Natural killer cell (primary cell): ENCODE results near the gene ITGA6. TPM values are rescaled to one million over a fixed set of nuclear protein-coding genes. Genes with fewer than 3 reads are reported as not detected.

Experiments used
- ATAC-seq, 3 donors: fragments of 150-1000 bp in 2 of 3; fragments of 200-7000 bp in 1 of 3; cut with Tn5 transposase; 1 replicate in 1 of 3; 2 replicates in 2 of 3; pipeline ENCODE4 v1.10.0; 2021; ENCODE audit warnings: mild to moderate bottlenecking in 2 of 3, moderate library complexity in 2 of 3
- DNase-seq, 2 donors: peaks; one replicate each; pipeline versions ENCODE4 v3.0.0 to v3.0.0-alpha.2; 2013 to 2021; ENCODE audit warnings: mixed read lengths in 1 of 2
- H3K27ac ChIP-seq: one replicate; pipeline ENCODE4 v1.5.1; 2013; ENCODE audit warnings: mild to moderate bottlenecking, low read length
- H3K27me3 ChIP-seq: one replicate; pipeline ENCODE4 v1.6.1; 2013; ENCODE audit warnings: low read length; ENCODE audit not compliant: control insufficient read depth, insufficient read depth
- H3K36me3 ChIP-seq: one replicate; pipeline ENCODE4 v1.6.1; 2013; ENCODE audit warnings: low read length; ENCODE audit not compliant: control insufficient read depth, insufficient read depth
- H3K4me1 ChIP-seq: one replicate; pipeline ENCODE4 v1.6.1; 2013; ENCODE audit warnings: low read length; ENCODE audit not compliant: control insufficient read depth, insufficient read depth
- H3K4me3 ChIP-seq: one replicate; pipeline ENCODE4 v1.5.1; 2013; ENCODE audit warnings: low read length
- H3K9me3 ChIP-seq: one replicate; pipeline ENCODE4 v1.6.1; 2013; ENCODE audit warnings: low read length; ENCODE audit not compliant: control insufficient read depth, insufficient read depth
- H3K27ac Mint-ChIP-seq, 2 donors: one replicate each; pipeline ENCODE4 v1.8.0; 2022; ENCODE audit warnings: mild to moderate bottlenecking in 2 of 2, mixed read lengths in 2 of 2, moderate library complexity in 1 of 2
- H3K27me3 Mint-ChIP-seq, 2 donors: one replicate each; pipeline ENCODE4 v1.8.0; 2022; ENCODE audit warnings: low read depth in 2 of 2, mixed read lengths in 2 of 2
- H3K36me3 Mint-ChIP-seq: one replicate; pipeline ENCODE4 v1.8.0; 2022; ENCODE audit warnings: mixed read lengths
- H3K4me1 Mint-ChIP-seq, 2 donors: one replicate each; pipeline ENCODE4 v1.8.0; 2022; ENCODE audit warnings: mixed read lengths in 2 of 2
- H3K4me3 Mint-ChIP-seq: one replicate; pipeline ENCODE4 v1.8.0; 2022; ENCODE audit warnings: mild to moderate bottlenecking, moderate library complexity, mixed read lengths
- H3K9me3 Mint-ChIP-seq, 2 donors: one replicate each; pipeline ENCODE4 v1.8.0; 2022; ENCODE audit warnings: mixed read lengths in 2 of 2
- WGBS: methylation state at CpG from one replicate; pipeline ENCODE4 v1.1.7; 2013; ENCODE audit warnings: missing lambda C conversion rate; ENCODE audit not compliant: insufficient coverage; 5-methylcytosine and 5-hydroxymethylcytosine counted together
- intact Hi-C: fragments of 100-400 bp; cut with micrococcal nuclease; formaldehyde crosslinking; loops from one replicate; pipeline ENCODE4 v1.14.2; 2022
- total RNA-seq, 4 donors: library from RNA; stranded (reverse); fragments of 120-200 nt in 1 of 4; gene quantifications; one replicate each; pipeline versions ENCODE4 v1.2.3 to v1.2.4, GENCODE V29; 2013 to 2022
- TF ChIP-seq, protein P1 (sequence below): fragments of 200-600 bp; IDR thresholded peaks from one replicate; pipeline ENCODE4 v1.8.0; 2022; ENCODE audit warnings: antibody characterized with exemption

ITGA6 gene
- total RNA-seq, 3 donors from 2014 or later (not counting 1 experiment from before 2014, with no cell fraction given), result 34.0 to 52.8 (median 38.3) TPM

DNA sequence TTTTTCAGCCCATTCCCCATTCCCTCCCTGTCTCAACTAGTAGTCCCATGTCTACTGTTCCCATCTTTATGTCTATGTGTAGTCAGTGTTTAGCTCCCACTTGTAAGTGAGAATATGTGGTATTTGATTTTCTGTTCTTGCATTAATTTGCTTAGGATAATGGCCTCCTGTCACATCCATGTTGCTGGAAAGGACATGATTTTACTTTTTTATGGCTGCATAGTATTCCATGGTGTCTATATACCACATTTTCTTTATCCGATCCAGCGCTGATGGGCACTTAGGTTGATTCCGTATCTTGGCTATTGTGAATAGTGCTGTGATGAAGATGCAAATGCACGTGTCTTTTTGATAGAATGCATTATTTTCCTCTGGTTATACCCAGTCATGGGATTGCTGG lies 21.7 kb upstream of the ITGA6 start:
- H3K4me1 ChIP-seq, result no peaks in the 10 kb centered on the region
- Mint-ChIP-seq H3K4me1 (no peaks in the 10 kb centered on the region), H3K9me3 (no peaks in the 10 kb centered on the region), H3K4me3 (no peak overlapping the region), H3K27ac (no peak overlapping the region), H3K27me3 (peaks cover 0 to 5% of the 10 kb centered on the region in 2 donors), H3K36me3 (no peaks in the 10 kb centered on the region)
- no peak overlapping the region for H3K27ac ChIP-seq
- ATAC-seq, result no peak
- H3K36me3 ChIP-seq, result no peaks in the 10 kb centered on the region
- WGBS, result 83% methylated on average over 4 of the region's 4 CpGs
- intact Hi-C loops, result no loop called here
- TF ChIP-seq, protein P1, sequence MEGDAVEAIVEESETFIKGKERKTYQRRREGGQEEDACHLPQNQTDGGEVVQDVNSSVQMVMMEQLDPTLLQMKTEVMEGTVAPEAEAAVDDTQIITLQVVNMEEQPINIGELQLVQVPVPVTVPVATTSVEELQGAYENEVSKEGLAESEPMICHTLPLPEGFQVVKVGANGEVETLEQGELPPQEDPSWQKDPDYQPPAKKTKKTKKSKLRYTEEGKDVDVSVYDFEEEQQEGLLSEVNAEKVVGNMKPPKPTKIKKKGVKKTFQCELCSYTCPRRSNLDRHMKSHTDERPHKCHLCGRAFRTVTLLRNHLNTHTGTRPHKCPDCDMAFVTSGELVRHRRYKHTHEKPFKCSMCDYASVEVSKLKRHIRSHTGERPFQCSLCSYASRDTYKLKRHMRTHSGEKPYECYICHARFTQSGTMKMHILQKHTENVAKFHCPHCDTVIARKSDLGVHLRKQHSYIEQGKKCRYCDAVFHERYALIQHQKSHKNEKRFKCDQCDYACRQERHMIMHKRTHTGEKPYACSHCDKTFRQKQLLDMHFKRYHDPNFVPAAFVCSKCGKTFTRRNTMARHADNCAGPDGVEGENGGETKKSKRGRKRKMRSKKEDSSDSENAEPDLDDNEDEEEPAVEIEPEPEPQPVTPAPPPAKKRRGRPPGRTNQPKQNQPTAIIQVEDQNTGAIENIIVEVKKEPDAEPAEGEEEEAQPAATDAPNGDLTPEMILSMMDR, result no peak
- no peak for DNase-seq
- no peaks in the 10 kb centered on the region for H3K9me3 ChIP-seq
- no peaks in the 10 kb centered on the region for H3K27me3 ChIP-seq
- no peak overlapping the region for H3K4me3 ChIP-seq

DNA sequence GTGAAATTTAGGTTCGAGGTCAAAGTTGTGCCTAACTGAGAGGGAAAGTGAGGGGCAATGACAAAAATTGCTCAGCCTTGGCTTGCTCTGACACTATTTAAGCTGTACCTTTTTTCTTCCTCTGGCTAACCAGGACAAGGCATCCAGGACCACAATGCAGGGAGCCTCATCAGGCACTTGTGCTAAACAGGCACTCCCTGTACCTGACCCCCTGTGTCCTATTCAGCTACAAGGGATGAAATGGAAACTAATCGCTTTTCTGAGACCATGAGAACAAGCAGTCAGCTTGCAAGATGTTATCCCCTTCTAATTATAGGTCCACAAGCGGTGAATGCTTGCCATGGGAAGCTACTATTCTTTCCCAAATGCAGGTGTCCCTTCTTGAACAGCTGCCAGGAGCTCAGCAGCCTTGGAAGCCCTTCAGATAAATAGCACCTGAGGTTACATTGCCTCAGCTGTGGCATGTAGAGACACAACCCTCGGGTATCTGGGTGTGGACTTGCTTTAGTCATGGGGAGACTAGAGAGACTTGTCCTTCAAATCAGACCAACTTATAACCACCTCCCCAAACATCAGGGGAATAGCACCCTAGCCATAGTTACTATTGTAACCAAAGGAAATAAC lies 19.1 kb upstream of the ITGA6 start:
- ATAC-seq, result no peak
- intact Hi-C loops, result no loop called here

GRCh38 chr2:172409042-172409441 lies 18.3 kb upstream of the ITGA6 start:
- Histone ChIP-seq H3K36me3 (no peaks in the 10 kb centered on the region), H3K4me1 (no peaks in the 10 kb centered on the region), H3K27ac (no peak overlapping the region), H3K9me3 (no peaks in the 10 kb centered on the region), H3K4me3 (no peak overlapping the region), H3K27me3 (no peaks in the 10 kb centered on the region)
- Mint-ChIP-seq H3K4me3 (no peak overlapping the region), H3K27ac (no peak overlapping the region), H3K4me1 (no peaks in the 10 kb centered on the region), H3K9me3 (no peaks in the 10 kb centered on the region), H3K36me3 (no peaks in the 10 kb centered on the region), H3K27me3 (no peaks in the 10 kb centered on the region)
- TF ChIP-seq, protein P1, result no peak
- no peak for ATAC-seq
- no peak for DNase-seq
- 71% methylated on average over 1 of the region's 1 CpG for WGBS
- intact Hi-C loops, result no loop called here

More for the DNA sequence above, 19.1 kb upstream of the ITGA6 start:
- TF ChIP-seq, protein P1, result no peak
- Mint-ChIP-seq H3K4me1 (no peaks in the 10 kb centered on the region), H3K4me3 (no peak overlapping the region), H3K9me3 (no peaks in the 10 kb centered on the region), H3K27me3 (peaks cover 0 to 3% of the 10 kb centered on the region in 2 donors), H3K27ac (no peak overlapping the region), H3K36me3 (no peaks in the 10 kb centered on the region)
- H3K27ac ChIP-seq, result no peak overlapping the region
- 71% methylated on average over 4 of the region's 4 CpGs for WGBS
- no peak overlapping the region for H3K4me3 ChIP-seq
- H3K9me3 ChIP-seq, result no peaks in the 10 kb centered on the region
- DNase-seq, result no peak
- H3K36me3 ChIP-seq, result no peaks in the 10 kb centered on the region
- H3K27me3 ChIP-seq, result no peaks in the 10 kb centered on the region
- no peaks in the 10 kb centered on the region for H3K4me1 ChIP-seq

DNA sequence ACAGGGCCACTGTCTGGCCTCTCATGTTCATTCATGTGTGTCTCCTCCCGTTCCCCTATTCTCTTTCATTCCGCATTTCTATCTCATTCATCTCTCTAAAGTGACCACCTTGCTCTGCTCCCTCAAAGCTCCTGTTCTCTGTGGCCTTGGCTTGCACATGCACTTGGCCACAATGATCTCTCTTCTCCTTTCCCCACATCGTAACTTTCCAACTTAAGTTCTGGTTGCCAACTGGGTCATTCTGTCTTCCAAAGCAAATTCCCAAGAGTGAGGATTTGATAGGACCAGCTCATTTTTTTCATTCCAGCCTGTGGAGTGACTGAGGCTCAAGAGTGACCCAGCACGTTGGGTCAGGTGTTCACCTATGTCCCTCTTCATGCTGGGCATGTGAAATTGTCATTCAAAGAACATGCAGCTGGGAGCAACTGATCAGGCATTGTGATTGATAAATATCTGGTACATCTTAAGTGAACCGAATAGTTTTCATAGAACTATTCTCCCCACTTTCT lies 14.3 kb upstream of the ITGA6 start:
- Histone ChIP-seq H3K4me1 (peaks cover 4% of the 10 kb centered on the region), H3K9me3 (no peaks in the 10 kb centered on the region), H3K27me3 (no peaks in the 10 kb centered on the region), H3K36me3 (no peaks in the 10 kb centered on the region), H3K27ac (no peak overlapping the region), H3K4me3 (no peak overlapping the region)
- Mint-ChIP-seq H3K4me3 (no peak overlapping the region), H3K4me1 (peaks cover 7 to 15% of the 10 kb centered on the region in 2 donors), H3K9me3 (no peaks in the 10 kb centered on the region), H3K36me3 (no peaks in the 10 kb centered on the region), H3K27ac (no peak overlapping the region), H3K27me3 (no peaks in the 10 kb centered on the region)
- 58% methylated on average over 4 of the region's 5 CpGs for WGBS
- no peak for DNase-seq
- TF ChIP-seq, protein P1, result no peak
- ATAC-seq, result no peak
- intact Hi-C loops, result no loop called here
